ENCODE measurements around the gene NDUFB11.

The NDUFB11 gene

GRCh38 chrX:47144626-47145394 lies at the start of gene NDUFB11, which contains the start of gene RBM10:
TSS of gene NDUFB11 (minus strand) at chrX:47144702. CDS start at chrX:47144679, 23 bp downstream.
TSS of gene RBM10 (plus strand) at chrX:47145221. CDS start at chrX:47147482, 2,261 bp downstream.
- in situ Hi-C loops (cut with MboI; ENCODE audit: low pct_unique_long_range_greater_than_20kb, low sequenced_read_pairs): no loop called here
- peak; percentile 99 for DNase-seq

- DNase-seq: peak; percentile 99
- in situ Hi-C loops (cut with MboI; ENCODE audit: low pct_unique_long_range_greater_than_20kb, low sequenced_read_pairs): no loop called here
Observed at GRCh38 chrX:47193475-47194193, 49.1 kb upstream of the NDUFB11 start, which contains the start of gene UBA1. TSS of gene UBA1 (plus strand) at chrX:47193829. CDS start at chrX:47198803, 4,974 bp downstream.

- in situ Hi-C loops (cut with MboI; ENCODE audit: low pct_unique_long_range_greater_than_20kb, low sequenced_read_pairs): no loop called here
- DNase-seq: peak; percentile 41
Observed at GRCh38 chrX:47191806-47192401, 47.4 kb upstream of the NDUFB11 start.

GRCh38 chrX:47191331-47191730 lies 46.8 kb upstream of the NDUFB11 start:
- in situ Hi-C loops (cut with MboI; ENCODE audit: low pct_unique_long_range_greater_than_20kb, low sequenced_read_pairs): no loop called here
- DNase-seq: peak; percentile 56

- DNase-seq: peak; percentile 97
- in situ Hi-C loops (cut with MboI; ENCODE audit: low pct_unique_long_range_greater_than_20kb, low sequenced_read_pairs): no loop called here
Observed at GRCh38 chrX:47190445-47191269, 46.2 kb upstream of the NDUFB11 start.

GRCh38 chrX:47189906-47190305 lies 45.4 kb upstream of the NDUFB11 start:
- no peak for DNase-seq
- in situ Hi-C loops (cut with MboI; ENCODE audit: low pct_unique_long_range_greater_than_20kb, low sequenced_read_pairs): no loop called here

GRCh38 chrX:47187106-47187677 lies 42.7 kb upstream of the NDUFB11 start:
- in situ Hi-C loops (cut with MboI; ENCODE audit: low pct_unique_long_range_greater_than_20kb, low sequenced_read_pairs): no loop called here
- no peak for DNase-seq

GRCh38 chrX:47186096-47186740 lies 41.7 kb upstream of the NDUFB11 start:
- DNase-seq: no peak
- in situ Hi-C loops (cut with MboI; ENCODE audit: low pct_unique_long_range_greater_than_20kb, low sequenced_read_pairs): no loop called here

- in situ Hi-C loops (cut with MboI; ENCODE audit: low pct_unique_long_range_greater_than_20kb, low sequenced_read_pairs): no loop called here
- DNase-seq: no peak
Observed at GRCh38 chrX:47185241-47185640, 40.7 kb upstream of the NDUFB11 start.

- in situ Hi-C loops (cut with MboI; ENCODE audit: low pct_unique_long_range_greater_than_20kb, low sequenced_read_pairs): no loop called here
- DNase-seq: no peak
Observed at GRCh38 chrX:47184486-47184885, 40.0 kb upstream of the NDUFB11 start.

GRCh38 chrX:47182106-47182700 lies 37.7 kb upstream of the NDUFB11 start:
- DNase-seq: no peak
- in situ Hi-C loops (cut with MboI; ENCODE audit: low pct_unique_long_range_greater_than_20kb, low sequenced_read_pairs): no loop called here

- no peak for DNase-seq
- in situ Hi-C loops (cut with MboI; ENCODE audit: low pct_unique_long_range_greater_than_20kb, low sequenced_read_pairs): no loop called here
Observed at GRCh38 chrX:47181301-47181700, 36.8 kb upstream of the NDUFB11 start.

GRCh38 chrX:47180346-47180745 lies 35.8 kb upstream of the NDUFB11 start:
- in situ Hi-C loops (cut with MboI; ENCODE audit: low pct_unique_long_range_greater_than_20kb, low sequenced_read_pairs): no loop called here
- DNase-seq: no peak

- in situ Hi-C loops (cut with MboI; ENCODE audit: low pct_unique_long_range_greater_than_20kb, low sequenced_read_pairs): no loop called here
- DNase-seq: no peak
Observed at GRCh38 chrX:47179928-47180255, 35.4 kb upstream of the NDUFB11 start.

- in situ Hi-C loops (cut with MboI; ENCODE audit: low pct_unique_long_range_greater_than_20kb, low sequenced_read_pairs): no loop called here
Observed at GRCh38 chrX:47179221-47179927, 34.9 kb upstream of the NDUFB11 start.

GRCh38 chrX:47178337-47178736 lies 33.8 kb upstream of the NDUFB11 start:
- in situ Hi-C loops (cut with MboI; ENCODE audit: low pct_unique_long_range_greater_than_20kb, low sequenced_read_pairs): no loop called here
- DNase-seq: no peak

More at GRCh38 chrX:47179221-47179927, 34.9 kb upstream of the NDUFB11 start:
- DNase-seq: no peak

GRCh38 chrX:47177079-47177478 lies 32.6 kb upstream of the NDUFB11 start:
- no peak for DNase-seq
- in situ Hi-C loops (cut with MboI; ENCODE audit: low pct_unique_long_range_greater_than_20kb, low sequenced_read_pairs): no loop called here

Data from KBM-7 (cell line).